Kidney (tissue), 14 donors: Measurements from ENCODE around the gene ADAMTSL3. TPM values are rescaled to one million over a fixed set of nuclear protein-coding genes. Genes with fewer than 3 reads are reported as not detected.
A peak's percentile ranks its signal among the peaks of the same experiment; 100 is the strongest.

ENCODE experiments used
- DNase-seq, 5 donors: peaks; one replicate each; pipeline ENCODE4 v3.0.0-alpha.2; 2013 to 2020
- FAIRE-seq: peaks from 2 replicates; lab custom pipeline; 2012; peaks lifted over from hg19 to GRCh38; lab: Jason Lieb, UNC
- H3K27ac ChIP-seq, 2 donors: one replicate each; pipeline ENCODE4 v1.7.0; 2013; ENCODE audit warnings: low read depth in 2 of 2, low read length in 2 of 2, inconsistent platforms in 1 of 2
- H3K27me3 ChIP-seq: one replicate; pipeline ENCODE4 v1.7.1; 2013; ENCODE audit warnings: low read length, inconsistent platforms; ENCODE audit not compliant: control insufficient read depth, insufficient read depth
- H3K36me3 ChIP-seq, 3 donors: one replicate each; pipeline versions ENCODE4 v1.7.0 to v1.7.1; 2013; ENCODE audit warnings: low read length in 3 of 3, control low read depth in 1 of 3, inconsistent platforms in 1 of 3; ENCODE audit not compliant: insufficient read depth in 3 of 3, control insufficient read depth in 2 of 3
- H3K4me1 ChIP-seq, 3 donors: one replicate each; pipeline versions ENCODE4 v1.7.0 to v1.7.1; 2013; ENCODE audit warnings: low read length in 3 of 3, inconsistent platforms in 1 of 3, low read depth in 1 of 3; ENCODE audit not compliant: control insufficient read depth in 2 of 3, insufficient read depth in 2 of 3
- H3K4me3 ChIP-seq, 3 donors: one replicate each; pipeline versions ENCODE4 v1.7.0 to v1.8.1; 2013; ENCODE audit warnings: low read length in 3 of 3, control low read depth in 1 of 3, inconsistent platforms in 1 of 3
- H3K9ac ChIP-seq, 3 donors: one replicate each; pipeline versions ENCODE4 v1.7.0 to v1.7.1; 2013; ENCODE audit warnings: low read length in 3 of 3, control low read depth in 1 of 3, inconsistent platforms in 1 of 3
- H3K9me3 ChIP-seq, 3 donors: one replicate each; pipeline versions ENCODE4 v1.7.0 to v1.7.1; 2013; ENCODE audit warnings: low read length in 3 of 3, control low read depth in 1 of 3, inconsistent platforms in 1 of 3; ENCODE audit not compliant: control insufficient read depth in 2 of 3, insufficient read depth in 1 of 3
- CTCF ChIP-seq: IDR thresholded peaks from 3 replicates; pipeline ENCODE4 v1.5.1; 2012; ENCODE audit warnings: mild to moderate bottlenecking, moderate library complexity, borderline replicate concordance; ENCODE audit not compliant: insufficient read depth; ENCODE audit errors: extremely low read depth
- intact Hi-C: fragments of 100-400 bp; cut with DNase I; formaldehyde crosslinking; loops from one replicate; pipeline ENCODE4 v1.11.1; 2022
- polyA plus RNA-seq: library from polyadenylated mRNA; stranded (reverse); fragments of 350-450 nt; fragmentation: Illumina TruSeq; extraction: RNeasy Lipid Tissue Mini Kit (QIAGEN cat#74804); gene quantifications from one replicate; pipeline ENCODE4 v1.2.3, GENCODE V29; 2014; ENCODE audit warnings: low read depth, low replicate concordance; ENCODE audit not compliant: insufficient read depth
- total RNA-seq: library from RNA; stranded (reverse); fragmentation: NEBNext Ultra II Directional; extraction: Animal tissue kit (Norgen Biotek cat#: 25700); gene quantifications from one replicate; pipeline ENCODE4 v1.2.1, GENCODE V29; 2021
- donor health status: control.
- donor health status: control.
- donor health status: control.
- donor health status: control.
- donor health status: control.
- donor health status: DM: yes; HTN: yes; CAD: no.
- donor health status: Normal renal cell carcinoma (clear cell type).

ADAMTSL3 gene
- total and polyA plus RNA-seq, 2 donors from 2014 or later, result 1.6 to 23.4 TPM

GRCh38 chr15:84003791-84004503, 350.0 kb downstream of the ADAMTSL3 start:
- no peaks in the 10 kb centered on the region for H3K9me3 ChIP-seq
- no peaks in the 10 kb centered on the region for H3K4me1 ChIP-seq
- FAIRE-seq, result no peak
- intact Hi-C loops, result no loop called here
- no peaks in the 10 kb centered on the region for H3K27me3 ChIP-seq
- no peaks in the 10 kb centered on the region for H3K36me3 ChIP-seq
- DNase-seq, result no peak
- H3K27ac ChIP-seq, result no peak overlapping the region
- no peak overlapping the region for H3K9ac ChIP-seq
- TF ChIP-seq CTCF, result no peak
- H3K4me3 ChIP-seq, result no peak overlapping the region

GRCh38 chr15:84006421-84006820, 352.5 kb downstream of the ADAMTSL3 start:
- no peaks in the 10 kb centered on the region for H3K27me3 ChIP-seq
- DNase-seq, result peak in 2 of 5 donors; percentile 16 to 50
- intact Hi-C loops, result no loop called here
- H3K4me1 ChIP-seq, result no peaks in the 10 kb centered on the region
- H3K9me3 ChIP-seq, result no peaks in the 10 kb centered on the region
- H3K36me3 ChIP-seq, result no peaks in the 10 kb centered on the region
- no peak for FAIRE-seq
- TF ChIP-seq CTCF, result no peak
- H3K27ac ChIP-seq, result no peak overlapping the region
- no peak overlapping the region for H3K9ac ChIP-seq
- no peak overlapping the region for H3K4me3 ChIP-seq

- FAIRE-seq, result no peak
- Histone ChIP-seq H3K27ac (no peak overlapping the region), H3K9ac (no peak overlapping the region), H3K9me3 (peaks cover 0 to 7% (median 0%) of the 10 kb centered on the region in 3 donors), H3K27me3 (no peaks in the 10 kb centered on the region), H3K36me3 (no peaks in the 10 kb centered on the region), H3K4me1 (no peaks in the 10 kb centered on the region), H3K4me3 (no peak overlapping the region)
- TF ChIP-seq CTCF, result no peak
- intact Hi-C loops, result no loop called here
- DNase-seq, result no peak
These were observed 355.7 kb downstream of the ADAMTSL3 start for GRCh38 chr15:84009616-84010015.

- Histone ChIP-seq H3K36me3 (no peaks in the 10 kb centered on the region), H3K9me3 (peaks cover 0 to 7% (median 0%) of the 10 kb centered on the region in 3 donors), H3K27me3 (no peaks in the 10 kb centered on the region), H3K9ac (no peak overlapping the region), H3K27ac (no peak overlapping the region), H3K4me1 (no peaks in the 10 kb centered on the region), H3K4me3 (no peak overlapping the region)
- intact Hi-C loops, result no loop called here
- FAIRE-seq (no peak), DNase-seq (no peak)
- no peak for TF ChIP-seq CTCF
These were observed 356.3 kb downstream of the ADAMTSL3 start for GRCh38 chr15:84010246-84010645.
